AG09309 (cell line): ENCODE data around the gene SPX.

Experiments
- DNase-seq: peaks from one replicate; pipeline ENCODE4 v3.0.0-alpha.2; 2010; ENCODE audit warnings: low read depth
- H3K4me3 ChIP-seq: 2 replicates; pipeline ENCODE4 v1.5.1; 2011; ENCODE audit warnings: mild to moderate bottlenecking, low read depth, low read length, moderate library complexity; ENCODE audit not compliant: control insufficient read depth
- CTCF ChIP-seq: IDR thresholded peaks from 2 replicates; pipeline ENCODE4 v1.5.1; 2011; ENCODE audit warnings: mild to moderate bottlenecking, low read depth, low read length, inconsistent platforms; ENCODE audit not compliant: insufficient read depth, control insufficient read depth; ENCODE audit errors: missing control alignments

Gene SPX

DNA sequence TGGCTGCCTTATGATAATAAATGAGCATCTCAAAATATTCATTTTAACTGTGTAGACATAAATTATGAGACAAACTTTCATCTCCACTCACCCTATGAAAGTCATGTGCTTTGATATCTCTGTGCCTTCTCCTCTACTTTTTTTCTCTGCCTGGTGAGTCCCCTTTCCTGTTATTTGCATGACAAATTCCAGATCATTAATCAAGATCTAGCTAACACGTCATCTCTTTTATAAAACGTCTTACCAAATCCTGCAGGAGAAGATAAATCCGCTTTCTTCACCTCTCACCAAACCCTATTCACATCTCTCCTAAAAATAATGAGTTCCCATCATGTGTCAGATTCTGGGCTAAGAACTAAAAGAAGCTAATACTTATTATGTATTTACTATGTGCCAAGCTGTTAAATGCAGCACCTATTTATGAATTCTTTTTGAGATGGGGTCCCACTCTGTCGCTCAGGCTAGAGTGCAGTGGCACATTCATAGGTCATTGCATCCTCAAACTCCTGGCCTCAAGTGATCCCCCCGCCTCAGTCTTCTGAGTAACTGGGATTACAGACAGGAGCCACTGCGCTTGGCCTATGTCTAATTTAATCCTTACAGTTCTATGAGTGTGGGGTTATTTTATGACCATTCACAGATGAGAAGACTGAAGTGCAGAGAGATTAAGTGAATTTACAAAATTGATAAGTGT is 26.7 kb downstream of the SPX start:
- H3K4me3 ChIP-seq = no peak overlapping the region
- no peak for TF ChIP-seq CTCF
- no peak for DNase-seq

DNA sequence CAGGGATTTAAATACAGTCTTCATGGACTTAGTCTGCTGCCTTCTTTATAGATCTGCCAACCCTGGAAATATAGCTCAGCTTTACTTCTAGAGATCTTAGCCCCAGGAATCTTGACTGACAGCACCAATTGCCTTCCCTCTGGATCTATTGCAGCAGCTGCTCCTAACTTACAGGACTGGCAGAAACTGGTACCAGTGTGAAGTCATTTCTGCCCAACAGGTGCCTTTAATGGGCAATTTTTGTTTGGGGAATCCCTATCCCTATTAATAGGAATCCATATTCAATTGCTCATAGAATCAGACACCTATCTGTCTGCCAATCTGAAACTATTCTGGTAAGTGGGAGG is 27.2 kb downstream of the SPX start:
- no peak for TF ChIP-seq CTCF
- no peak overlapping the region for H3K4me3 ChIP-seq
- no peak for DNase-seq

- no peak for TF ChIP-seq CTCF
- no peak for DNase-seq
- no peak overlapping the region for H3K4me3 ChIP-seq
Measured at GRCh38 chr12:21558100-21558679, 32.1 kb downstream of the SPX start.

DNA sequence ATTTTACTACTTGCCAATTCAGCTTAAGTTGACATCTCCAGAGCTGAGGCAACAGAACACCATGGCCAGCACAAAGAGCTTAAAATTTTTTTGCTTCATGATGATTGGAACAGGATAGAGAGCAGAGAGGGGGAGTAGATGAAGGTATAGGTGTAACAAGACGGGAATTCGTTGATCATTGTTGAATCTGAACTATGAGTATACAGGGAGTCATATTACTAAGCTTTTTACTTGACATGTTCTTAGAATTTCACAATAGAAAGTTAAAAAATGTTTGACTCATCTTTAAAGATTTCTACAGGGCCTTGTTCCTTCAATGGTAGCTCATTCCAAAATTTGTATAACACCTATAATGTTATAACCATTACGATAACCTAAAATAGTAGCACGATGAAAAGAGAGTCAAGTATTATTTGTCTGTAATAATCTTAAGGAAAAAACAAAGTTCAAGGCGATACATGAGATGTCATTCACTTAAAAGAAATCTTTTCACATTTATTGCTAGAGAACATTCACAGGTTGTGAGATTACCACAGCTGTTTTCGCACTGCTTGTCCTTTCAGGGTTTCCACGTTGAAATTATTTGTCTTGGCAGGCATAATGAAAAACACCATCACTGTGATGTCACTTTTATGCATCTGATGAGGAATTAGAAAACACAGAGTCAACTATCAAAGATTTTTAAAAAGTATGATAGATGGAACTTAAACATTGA is 33.9 kb downstream of the SPX start:
- peak; percentile 5 for DNase-seq
- no peak for TF ChIP-seq CTCF
- H3K4me3 ChIP-seq = no peak overlapping the region

GRCh38 chr12:21561158-21561557 is 35.1 kb downstream of the SPX start:
- no peak for DNase-seq
- TF ChIP-seq CTCF = no peak
- no peak overlapping the region for H3K4me3 ChIP-seq

DNA sequence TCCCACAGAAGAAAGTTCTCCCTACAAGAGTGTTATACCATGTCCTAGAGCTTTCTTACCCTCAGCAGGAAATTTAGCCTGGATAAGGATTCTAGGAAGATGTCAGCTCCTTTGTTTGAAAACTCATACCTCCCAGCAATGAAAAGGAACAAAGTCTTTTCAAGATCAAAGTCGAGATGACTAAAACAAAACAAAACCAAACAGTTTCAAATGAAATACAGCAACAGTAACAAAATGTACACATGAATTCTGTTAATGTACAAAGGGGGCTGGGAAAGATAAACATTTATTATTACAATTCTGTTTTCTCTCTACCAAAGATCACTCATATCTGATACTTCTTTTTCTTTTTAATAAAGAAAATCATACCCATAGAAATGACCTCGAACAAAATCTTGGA is 36.8 kb downstream of the SPX start:
- no peak for TF ChIP-seq CTCF
- no peak for DNase-seq
- no peak overlapping the region for H3K4me3 ChIP-seq
